Tibial artery (tissue), 4 donors: Measurements from ENCODE around the gene RPRML.
A peak's percentile ranks its signal among the peaks of the same experiment; 100 is the strongest.

Source experiments
- DNase-seq, 2 donors: peaks; one replicate each; pipeline ENCODE4 v3.0.0-alpha.2; 2019
- H3K27ac ChIP-seq, 2 donors: fragments of 200-600 bp; sonication (generic) in 1 of 2; 1 replicate in 1 of 2; 2 replicates in 1 of 2; pipeline ENCODE4 v1.5.1; 2018 to 2019; ENCODE audit warnings: mild to moderate bottlenecking in 1 of 2
- H3K27me3 ChIP-seq, 2 donors: fragments of 200-600 bp; sonication (generic) in 1 of 2; one replicate each; pipeline versions ENCODE4 v1.5.1 to v1.6.0; 2016 to 2019
- H3K36me3 ChIP-seq, 3 donors: fragments of 200-600 bp; sonication (generic) in 2 of 3; one replicate each; pipeline ENCODE4 v1.5.1; 2016 to 2019; ENCODE audit warnings: mild to moderate bottlenecking in 2 of 3
- H3K4me1 ChIP-seq, 4 donors: fragments of 200-600 bp; sonication (generic) in 2 of 4; 1 replicate in 3 of 4; 2 replicates in 1 of 4; pipeline ENCODE4 v1.5.1; 2016 to 2019
- H3K4me3 ChIP-seq, 2 donors: fragments of 200-600 bp; sonication (generic) in 1 of 2; 1 replicate in 1 of 2; 2 replicates in 1 of 2; pipeline ENCODE4 v1.5.1; 2018 to 2019; ENCODE audit warnings: mild to moderate bottlenecking in 2 of 2
- H3K9me3 ChIP-seq, 3 donors: fragments of 200-600 bp; sonication (generic) in 1 of 3; one replicate each; pipeline ENCODE4 v1.5.1; 2016 to 2019
- CTCF ChIP-seq, 2 experiments: fragments of 200-600 bp in 1 of 2; fragments of 450-650 bp in 1 of 2; IDR thresholded peaks; one replicate each; pipeline ENCODE4 v1.5.1; 2017 to 2019; ENCODE audit warnings: antibody characterized with exemption in 2 of 2, mild to moderate bottlenecking in 1 of 2, moderate library complexity in 1 of 2
- intact Hi-C: fragments of 100-400 bp; cut with DNase I; formaldehyde crosslinking; loops from one replicate; pipeline ENCODE4 v1.15.0; 2023; ENCODE audit warnings: low total_unique reads

Gene RPRML

GRCh38 chr17:46984892-46985291 lies 5.8 kb upstream of the RPRML start:
- no peaks in the 10 kb centered on the region for H3K27me3 ChIP-seq
- DNase-seq: no peak
- H3K4me1 ChIP-seq: peaks cover 0 to 11% (median 2%) of the 10 kb centered on the region in 4 donors
- H3K9me3 ChIP-seq: no peaks in the 10 kb centered on the region
- intact Hi-C loops: no loop called here
- no peak for TF ChIP-seq CTCF (IDR thresholded peaks at IDR 0.05)
- no peak overlapping the region for H3K4me3 ChIP-seq
- peak overlapping the region in 1 of 2 donors; percentile 26 for H3K27ac ChIP-seq
- H3K36me3 ChIP-seq: no peaks in the 10 kb centered on the region

GRCh38 chr17:46984341-46984740 lies 5.3 kb upstream of the RPRML start:
- Histone ChIP-seq H3K27ac (peak overlapping the region in 1 of 2 donors; percentile 26), H3K9me3 (no peaks in the 10 kb centered on the region), H3K36me3 (no peaks in the 10 kb centered on the region), H3K4me1 (peaks cover 0 to 15% (median 6%) of the 10 kb centered on the region in 4 donors), H3K27me3 (peaks cover 0 to 2% of the 10 kb centered on the region in 2 donors), H3K4me3 (no peak overlapping the region)
- no peak for DNase-seq
- intact Hi-C loops: no loop called here
- TF ChIP-seq CTCF (IDR thresholded peaks at IDR 0.05): no peak

GRCh38 chr17:46983782-46984181 lies 4.7 kb upstream of the RPRML start:
- intact Hi-C loops: no loop called here
- Histone ChIP-seq H3K4me3 (no peak overlapping the region), H3K4me1 (peaks cover 0 to 20% (median 11%) of the 10 kb centered on the region in 4 donors), H3K9me3 (no peaks in the 10 kb centered on the region), H3K27me3 (peaks cover 0 to 8% of the 10 kb centered on the region in 2 donors), H3K27ac (peak overlapping the region in 1 of 2 donors; percentile 26), H3K36me3 (no peaks in the 10 kb centered on the region)
- no peak for DNase-seq
- TF ChIP-seq CTCF (IDR thresholded peaks at IDR 0.05): no peak

GRCh38 chr17:46982577-46982976 lies 3.5 kb upstream of the RPRML start:
- no peak for TF ChIP-seq CTCF (IDR thresholded peaks at IDR 0.05)
- intact Hi-C loops: no loop called here
- peaks cover 0 to 20% of the 10 kb centered on the region in 2 donors for H3K27me3 ChIP-seq
- no peak for DNase-seq
- H3K4me3 ChIP-seq: no peak overlapping the region
- no peaks in the 10 kb centered on the region for H3K9me3 ChIP-seq
- H3K27ac ChIP-seq: no peak overlapping the region
- no peaks in the 10 kb centered on the region for H3K36me3 ChIP-seq
- H3K4me1 ChIP-seq: peaks cover 0 to 30% (median 20%) of the 10 kb centered on the region in 4 donors

- peak overlapping the region; percentile 46 to 55 for H3K4me3 ChIP-seq
- no peak overlapping the region for H3K27ac ChIP-seq
- DNase-seq: no peak
- no peaks in the 10 kb centered on the region for H3K36me3 ChIP-seq
- peaks cover 0 to 36% of the 10 kb centered on the region in 2 donors for H3K27me3 ChIP-seq
- intact Hi-C loops: no loop called here
- no peak for TF ChIP-seq CTCF (IDR thresholded peaks at IDR 0.05)
- H3K9me3 ChIP-seq: no peaks in the 10 kb centered on the region
- peaks cover 0 to 25% (median 18%) of the 10 kb centered on the region in 4 donors for H3K4me1 ChIP-seq
These were observed 435 bp downstream of the RPRML start for GRCh38 chr17:46978489-46979146.
